NCI-H345 treated with DMSO at 0.1 percent for 48 hours (cell line): ENCODE results near the gene RBP3.
A peak's percentile ranks its signal among the peaks of the same experiment; 100 is the strongest.

Experiments
- DNase-seq: peaks from one replicate; lab custom pipeline; 2025; ENCODE audit not compliant: unreplicated experiment; lab: John Stamatoyannopoulos, UW

The RBP3 gene

DNA sequence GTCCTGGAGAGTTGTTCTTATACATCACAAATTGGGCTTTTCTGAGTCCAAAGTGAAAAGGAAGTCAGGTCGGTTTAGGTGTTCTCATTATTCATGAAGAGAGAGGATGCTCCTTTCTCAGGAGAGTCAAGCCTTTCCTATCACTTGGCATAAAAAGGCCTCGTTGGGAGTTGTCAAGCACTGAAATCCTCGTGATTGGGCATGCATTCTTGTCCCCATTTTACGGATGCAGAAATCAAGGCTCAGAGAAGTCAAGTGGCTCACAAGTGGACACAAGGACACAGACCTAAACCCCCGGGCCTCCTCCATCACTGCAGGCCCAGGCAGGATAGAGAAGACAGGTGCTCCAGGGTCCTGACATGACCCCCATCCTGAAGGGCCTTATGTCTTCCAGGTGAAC lies 8.5 kb downstream of the RBP3 start:
- no peak for DNase-seq

DNA sequence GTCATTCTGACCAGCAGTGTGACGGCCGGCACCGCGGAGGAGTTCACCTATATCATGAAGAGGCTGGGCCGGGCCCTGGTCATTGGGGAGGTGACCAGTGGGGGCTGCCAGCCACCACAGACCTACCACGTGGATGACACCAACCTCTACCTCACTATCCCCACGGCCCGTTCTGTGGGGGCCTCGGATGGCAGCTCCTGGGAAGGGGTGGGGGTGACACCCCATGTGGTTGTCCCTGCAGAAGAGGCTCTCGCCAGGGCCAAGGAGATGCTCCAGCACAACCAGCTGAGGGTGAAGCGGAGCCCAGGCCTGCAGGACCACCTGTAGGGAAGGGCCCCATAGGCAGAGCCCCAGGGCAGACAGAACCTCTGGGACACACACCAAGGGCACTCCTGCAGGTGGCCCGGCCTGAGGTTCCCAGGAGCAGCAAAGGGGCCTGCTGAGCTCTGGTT lies 9.0 kb downstream of the RBP3 start:
- DNase-seq = no peak

DNA sequence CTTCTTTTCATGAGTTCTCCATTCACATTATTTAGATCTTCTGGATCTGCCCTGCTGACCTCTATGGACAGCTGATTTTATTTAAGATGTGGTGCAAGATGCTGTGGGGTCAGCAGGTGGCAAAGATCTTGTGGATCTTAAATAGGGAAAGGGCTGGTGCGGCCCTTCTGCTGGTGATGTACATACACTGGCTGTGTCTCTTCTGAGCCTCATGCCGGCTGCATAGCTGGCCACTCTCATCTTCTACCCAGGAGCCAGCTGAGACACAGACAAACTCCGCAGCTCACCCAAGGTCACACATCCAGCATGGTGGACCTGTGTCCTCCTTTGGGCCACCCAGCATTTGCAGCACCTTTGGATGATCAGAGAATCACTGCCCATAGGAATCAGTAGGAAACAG lies 9.7 kb downstream of the RBP3 start:
- no peak for DNase-seq

DNA sequence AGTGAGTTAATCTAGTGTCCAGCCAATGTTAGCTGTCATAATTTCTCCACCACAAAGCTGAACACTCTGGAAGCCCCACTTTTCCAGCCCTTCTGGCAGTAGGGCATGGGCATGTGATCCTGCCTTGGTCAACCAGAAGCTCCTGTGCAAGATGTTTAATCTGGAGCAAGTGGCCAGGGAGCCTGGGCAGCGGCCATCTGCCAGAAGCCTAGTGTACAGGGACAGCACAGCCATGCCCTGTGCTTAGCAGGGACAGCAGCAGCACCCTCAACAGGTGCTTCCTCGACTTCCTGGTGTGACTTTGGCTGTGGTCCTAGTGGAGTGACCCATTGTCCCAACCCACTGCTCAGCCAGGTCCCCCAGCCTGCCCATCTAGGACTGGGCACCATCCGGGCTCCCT lies 10.3 kb downstream of the RBP3 start:
- DNase-seq = no peak

DNA sequence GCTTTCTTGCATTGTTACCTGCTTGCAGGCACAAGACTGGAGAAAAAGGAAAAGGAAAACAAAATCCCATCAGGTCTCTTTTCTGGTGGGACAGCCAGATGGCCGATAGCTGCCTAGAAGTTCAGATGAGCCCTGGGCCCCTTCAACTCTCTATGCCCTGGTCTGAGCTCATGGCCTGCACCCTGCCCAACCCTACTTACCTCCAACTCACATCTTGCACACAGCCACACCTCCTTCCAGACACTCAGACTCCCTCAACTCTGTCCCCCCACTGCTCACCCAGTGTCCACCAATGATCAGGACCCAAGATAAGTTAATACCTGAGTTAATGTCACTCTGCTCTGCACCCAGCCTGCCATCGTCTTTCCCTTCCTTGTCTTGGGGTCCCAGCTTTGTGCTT lies 10.9 kb downstream of the RBP3 start:
- DNase-seq = no peak

DNA sequence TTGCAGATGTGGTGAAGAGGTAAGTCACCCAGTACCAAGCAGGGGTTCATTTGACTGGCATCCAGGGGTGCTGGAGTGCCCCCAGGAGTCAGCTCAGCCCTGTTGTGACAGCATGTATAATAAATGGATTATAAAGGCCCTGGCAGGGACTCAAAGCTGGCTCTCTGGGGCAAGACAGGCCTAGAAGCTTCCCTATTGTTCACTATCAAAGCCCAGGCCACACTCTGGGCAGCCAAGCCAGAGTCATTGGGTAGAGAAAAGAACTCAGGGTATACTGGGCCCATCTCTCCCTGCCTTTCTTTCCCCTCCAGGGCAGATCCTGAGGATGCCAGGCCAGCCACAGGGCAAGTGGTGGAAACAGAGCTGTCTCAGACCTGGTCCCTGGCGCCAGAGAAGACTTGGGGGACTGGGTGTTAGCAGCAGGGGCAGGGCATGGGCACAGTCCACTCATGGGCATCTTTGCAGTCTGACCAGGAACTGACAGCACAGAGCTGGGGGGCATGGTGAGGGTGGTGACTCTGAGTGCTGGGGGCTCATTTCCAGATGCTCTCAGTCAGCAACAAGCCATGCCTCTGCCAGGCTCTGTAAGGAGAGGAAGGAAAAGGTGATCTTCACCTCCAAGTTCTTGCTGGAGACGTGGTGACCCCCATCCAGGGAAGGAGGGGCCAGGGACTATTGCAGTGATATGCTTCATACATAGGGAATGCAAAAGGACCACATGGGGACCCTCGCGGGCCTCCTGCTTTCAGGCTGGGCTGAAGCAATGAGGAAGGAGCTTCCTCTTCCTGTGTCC lies 11.7 kb downstream of the RBP3 start:
- DNase-seq = no peak

DNA sequence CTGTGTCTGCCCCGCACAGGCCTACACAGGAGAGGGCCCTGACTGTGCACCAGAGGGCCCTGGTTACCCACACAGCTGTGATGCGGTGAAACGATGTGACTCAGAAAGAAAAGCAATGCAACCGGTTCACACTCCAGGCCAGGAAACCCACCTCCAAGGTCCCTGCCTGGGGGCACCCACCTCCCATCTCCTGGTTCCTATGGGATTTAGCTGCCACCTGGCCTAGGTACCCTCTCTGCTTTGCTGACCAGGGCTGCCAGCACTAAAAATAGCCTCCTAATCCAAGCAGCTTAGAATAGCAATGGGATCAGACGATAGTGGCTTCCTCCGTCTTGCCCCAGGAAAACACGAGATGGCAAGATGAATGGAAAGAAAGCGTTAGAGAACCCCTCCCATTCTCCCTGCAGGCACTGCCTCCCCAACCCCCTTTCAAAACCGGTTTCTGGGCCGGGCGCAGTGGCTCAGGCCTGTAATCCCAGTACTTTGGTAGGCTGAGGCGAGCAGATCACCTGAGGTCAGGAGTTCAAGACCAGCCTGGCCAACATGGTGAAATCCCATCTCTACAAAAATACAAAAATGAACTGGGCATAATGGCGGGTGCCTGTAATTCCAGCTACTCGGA lies 12.4 kb downstream of the RBP3 start:
- DNase-seq = no peak

DNA sequence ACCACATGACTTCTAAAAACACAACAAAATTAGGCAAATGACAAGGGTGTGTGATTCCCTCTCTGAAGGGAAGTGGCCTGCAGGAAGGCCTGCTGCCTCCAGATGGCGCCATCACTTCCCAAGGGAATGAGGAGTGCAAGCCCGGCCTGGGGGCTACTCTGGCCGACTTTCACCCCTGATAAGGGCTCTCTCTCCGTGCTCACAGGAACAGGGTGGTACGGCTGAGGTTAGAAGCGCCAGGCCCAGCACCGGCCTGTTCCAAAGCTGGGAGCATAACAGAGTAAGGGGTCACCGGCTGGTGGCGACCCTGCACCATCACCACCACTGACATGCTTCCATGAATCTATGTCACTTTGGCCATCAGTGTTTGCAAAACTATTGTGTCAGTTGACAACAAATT lies 13.1 kb downstream of the RBP3 start:
- no peak for DNase-seq

DNA sequence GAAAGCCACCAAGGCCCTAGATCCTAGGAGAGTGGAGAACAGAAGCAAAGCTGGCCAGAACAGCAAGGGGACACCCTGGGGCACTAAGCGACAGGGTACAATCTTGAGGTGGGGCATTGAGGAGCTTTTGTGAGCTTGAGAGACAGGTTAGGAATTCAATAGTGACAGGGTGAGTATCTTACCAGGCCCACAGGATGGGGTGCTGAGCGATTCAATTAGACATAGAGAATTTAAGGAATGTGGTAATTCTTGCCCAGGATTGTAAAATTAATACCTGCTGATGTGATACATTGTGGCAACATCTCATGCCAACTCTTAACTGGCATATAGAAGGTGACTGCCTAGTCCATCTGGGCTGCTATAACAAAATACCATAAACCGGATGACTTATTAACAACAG lies 14.0 kb downstream of the RBP3 start:
- DNase-seq = no peak

DNA sequence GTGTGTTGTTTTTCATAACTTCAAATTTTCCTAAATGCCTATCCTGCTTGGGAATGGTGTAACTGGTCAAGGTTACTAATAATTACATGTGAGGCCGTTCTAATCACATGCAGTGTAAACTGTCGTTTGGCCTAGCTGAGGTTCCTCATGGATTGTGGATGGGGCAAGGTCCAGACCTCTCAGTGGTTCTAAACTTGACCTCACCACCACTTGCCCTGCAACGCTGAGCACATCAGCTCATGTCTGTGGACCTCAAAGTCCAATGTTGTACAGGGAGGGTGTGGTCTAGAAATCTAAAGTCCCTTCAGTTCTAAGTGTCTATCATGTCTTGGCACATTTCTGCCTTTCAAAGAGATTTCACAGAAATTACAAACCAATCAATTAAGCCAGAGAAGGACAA lies 15.6 kb downstream of the RBP3 start:
- no peak for DNase-seq

DNA sequence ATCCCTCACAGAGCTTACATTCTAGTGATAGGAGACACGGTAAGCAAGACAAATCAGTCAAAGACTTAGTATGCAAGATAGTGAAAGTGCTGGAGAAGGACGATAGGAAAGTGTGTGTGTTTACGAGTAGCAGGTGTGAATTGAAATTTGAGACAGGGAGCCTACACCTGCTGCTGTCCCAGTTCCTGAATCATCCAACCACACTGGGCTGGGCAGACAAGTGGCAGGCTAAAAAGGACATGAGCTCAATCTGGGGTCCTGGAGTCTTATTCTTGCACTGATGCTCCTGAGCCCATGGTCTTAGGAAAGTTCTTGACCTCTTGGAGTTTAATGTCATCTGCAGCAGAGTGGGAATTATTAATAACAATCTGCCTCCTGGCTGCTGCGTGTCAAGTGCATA lies 16.2 kb downstream of the RBP3 start:
- DNase-seq = peak; percentile 39

DNA sequence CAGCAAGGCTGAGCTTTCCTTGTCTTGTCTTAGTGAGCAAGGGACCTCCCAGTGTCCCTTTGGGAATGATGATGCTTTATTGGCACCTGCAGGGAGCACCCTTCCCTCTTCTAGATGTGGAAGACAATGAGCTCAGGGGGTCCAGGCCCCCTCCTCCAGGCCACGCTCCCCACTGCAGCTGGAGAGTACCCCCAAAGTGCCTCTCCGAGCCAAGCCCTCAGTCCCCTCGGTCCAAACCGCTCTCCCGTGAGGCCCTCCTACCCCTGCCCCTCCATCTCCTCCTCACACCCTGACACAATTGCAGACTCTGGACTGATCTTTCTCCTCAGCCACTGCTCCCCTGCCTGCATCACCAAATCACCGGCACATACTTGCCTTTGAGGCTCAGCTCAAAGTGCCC lies 16.7 kb downstream of the RBP3 start:
- no peak for DNase-seq

DNA sequence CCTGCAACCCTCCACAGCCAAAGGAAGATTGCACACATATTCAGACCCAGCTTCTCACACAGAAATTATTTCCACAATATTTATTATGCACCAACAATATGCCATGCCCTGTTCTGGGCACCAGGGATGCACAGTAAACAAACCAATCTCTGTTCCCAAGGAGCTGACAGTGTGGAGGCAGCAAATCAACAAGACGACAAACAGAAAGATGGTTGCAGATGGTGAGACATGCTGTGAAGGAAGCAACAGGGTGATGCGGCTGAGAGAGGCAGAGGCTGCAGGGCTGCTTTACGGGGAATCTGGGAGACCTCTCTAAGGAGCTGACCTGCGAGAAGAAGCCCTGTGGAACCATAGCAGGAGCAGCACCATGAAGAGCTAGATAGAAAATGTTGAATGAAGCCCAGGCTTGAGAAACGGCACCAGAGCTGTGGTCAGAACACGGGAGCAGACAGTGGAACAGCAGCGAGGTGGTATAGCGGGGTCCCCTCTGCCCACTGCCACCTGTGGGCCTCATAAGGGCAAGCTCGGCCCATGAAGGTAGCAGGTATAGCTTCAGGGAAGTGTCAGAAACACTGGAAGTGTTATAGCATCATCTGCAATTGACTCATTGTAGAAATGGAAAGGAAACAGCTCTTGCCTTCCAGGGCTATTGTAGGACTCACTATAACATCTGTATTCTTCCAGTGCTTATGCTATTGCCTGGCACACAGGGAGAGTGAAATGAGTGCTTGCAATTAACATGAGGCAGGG lies 17.4 kb downstream of the RBP3 start:
- DNase-seq = no peak

DNA sequence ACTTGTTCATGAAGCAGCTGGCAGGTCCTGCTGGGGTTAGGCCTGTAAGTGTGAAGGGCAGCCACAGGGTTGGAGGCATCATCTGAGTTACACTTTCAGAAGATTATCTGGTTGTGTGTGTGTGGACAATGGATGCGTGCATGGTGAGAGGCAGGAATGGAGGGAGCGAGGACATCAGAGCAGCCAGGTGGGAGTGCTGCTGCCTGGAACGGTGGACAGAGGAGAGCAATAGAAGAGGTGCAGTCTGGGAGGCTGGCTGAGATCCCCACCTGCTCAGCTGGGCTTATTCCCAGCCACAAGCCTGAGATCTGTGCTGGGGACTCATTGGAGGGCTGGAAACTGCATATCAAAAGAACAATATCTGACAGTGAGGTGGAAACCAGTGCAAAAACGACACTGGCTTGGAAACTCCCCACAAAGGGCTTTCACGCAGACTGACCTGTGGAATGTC lies 18.0 kb downstream of the RBP3 start:
- no peak for DNase-seq

DNA sequence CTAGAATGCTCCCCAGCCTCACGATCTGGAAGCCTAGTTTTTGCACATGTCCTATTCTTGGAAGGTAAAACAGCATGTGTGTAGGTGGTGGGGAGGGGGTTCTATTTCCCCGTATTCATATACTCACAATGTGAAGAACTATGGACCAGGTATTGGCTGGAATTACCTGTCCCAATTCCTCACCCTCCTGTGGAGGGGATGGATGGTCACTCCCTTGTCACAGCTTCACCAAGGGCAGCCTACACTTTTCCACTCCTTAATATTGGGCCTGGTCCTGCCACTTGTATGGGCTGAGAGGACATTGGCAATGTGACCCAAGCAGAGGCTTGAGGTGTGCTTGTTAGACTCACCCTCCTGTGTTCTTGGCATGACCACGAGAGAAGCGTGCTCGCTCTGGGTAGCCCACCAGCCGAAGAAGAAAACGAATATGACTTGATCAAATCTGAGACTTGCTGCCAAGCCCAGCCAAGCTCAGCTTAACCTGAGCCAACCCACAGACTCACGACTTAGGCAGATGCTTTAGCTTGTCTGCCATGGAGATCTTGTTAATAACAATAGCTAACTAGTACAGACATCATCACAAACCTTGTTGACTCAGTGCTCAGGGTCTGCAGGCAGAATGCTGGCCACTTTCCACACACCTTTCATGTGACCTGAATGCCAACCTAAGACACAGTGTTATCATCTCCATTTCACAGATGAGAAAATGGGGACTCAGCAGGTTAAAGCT lies 18.7 kb downstream of the RBP3 start:
- DNase-seq = no peak

DNA sequence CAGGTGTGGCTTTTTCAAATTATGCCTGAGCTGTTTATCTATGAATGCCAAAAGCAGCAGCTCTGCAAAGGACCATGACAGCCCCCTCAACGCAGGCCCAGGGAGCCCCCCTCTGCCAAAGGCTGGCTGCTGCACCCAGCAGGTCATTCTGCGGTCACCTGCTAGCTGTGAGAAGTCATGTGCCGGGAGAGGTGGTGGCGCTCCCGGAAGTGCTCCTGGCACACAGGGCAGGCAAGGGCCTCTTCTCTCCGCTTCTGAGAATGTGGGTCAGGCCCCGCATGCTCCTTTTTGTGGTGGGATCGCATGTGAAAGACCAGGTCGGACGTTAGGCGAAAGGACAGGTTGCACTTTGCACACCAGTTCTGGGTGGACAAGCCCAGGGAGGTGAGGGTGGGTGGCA lies 19.5 kb downstream of the RBP3 start:
- DNase-seq = no peak

DNA sequence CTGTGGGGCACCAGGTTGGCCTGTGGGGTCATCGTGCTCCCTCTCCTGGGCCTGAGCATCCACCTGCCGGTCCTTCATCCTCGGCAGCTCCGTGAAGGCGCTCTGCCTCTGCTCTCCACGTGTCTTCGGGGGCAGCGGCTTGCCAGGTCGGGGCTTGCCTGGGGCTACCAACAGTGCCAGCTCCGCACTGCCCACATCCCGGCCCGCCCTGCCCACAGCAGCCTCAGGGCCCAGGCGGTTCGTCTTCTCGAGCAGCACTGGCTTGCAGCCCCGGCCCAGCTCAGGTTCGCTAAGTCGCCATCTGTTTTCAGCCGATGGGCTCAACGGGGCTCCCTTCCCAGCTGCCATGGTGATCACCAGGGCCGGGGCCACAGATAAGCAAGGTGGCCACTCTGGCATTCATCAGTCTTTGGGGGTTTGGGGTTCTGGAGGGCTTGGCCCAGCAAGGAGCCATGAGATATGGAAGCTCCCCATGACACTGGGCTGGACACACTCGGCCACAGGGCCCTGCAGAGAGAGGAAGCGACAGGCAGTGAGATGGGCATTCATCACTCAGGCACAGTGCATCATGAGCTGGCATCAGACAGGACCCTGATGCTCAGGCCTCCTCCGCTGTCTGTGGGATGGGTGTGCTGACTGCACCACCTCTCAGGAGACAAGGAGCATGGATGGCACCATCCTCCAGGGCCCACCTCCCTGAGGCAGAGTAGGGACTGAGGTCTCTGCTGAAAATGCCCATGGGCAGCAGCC lies 20.4 kb downstream of the RBP3 start:
- no peak for DNase-seq

DNA sequence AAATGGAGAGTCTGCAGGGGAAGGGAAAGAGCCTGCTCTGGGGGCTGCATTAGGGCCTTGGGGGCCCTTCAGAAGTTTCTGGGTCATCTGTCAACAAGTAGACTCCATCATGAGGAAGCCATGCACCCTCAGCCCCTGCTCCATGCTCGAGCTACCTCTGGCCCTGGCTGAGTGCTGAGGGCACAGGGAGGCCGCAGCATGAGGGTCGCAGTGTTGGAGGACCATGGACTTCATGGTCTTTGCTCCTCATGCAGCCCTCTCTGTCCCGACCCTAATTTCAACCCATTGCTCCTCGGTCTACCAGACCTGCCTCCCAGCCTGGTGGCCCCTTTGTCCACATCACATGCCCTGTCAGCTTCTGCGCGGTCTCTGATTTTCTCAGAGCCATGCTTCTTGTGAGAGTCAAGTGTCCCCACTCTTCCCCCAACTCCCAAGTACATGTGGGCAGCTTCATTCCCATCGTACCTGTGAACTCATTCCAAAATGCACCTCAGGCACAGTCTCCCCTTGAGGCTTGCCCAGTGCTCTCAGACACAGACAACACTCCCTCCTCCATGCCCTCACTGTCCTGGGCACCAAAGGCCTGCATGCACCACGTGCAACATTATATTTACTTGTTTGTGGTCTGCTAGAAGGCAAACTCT lies 21.2 kb downstream of the RBP3 start:
- DNase-seq = no peak

DNA sequence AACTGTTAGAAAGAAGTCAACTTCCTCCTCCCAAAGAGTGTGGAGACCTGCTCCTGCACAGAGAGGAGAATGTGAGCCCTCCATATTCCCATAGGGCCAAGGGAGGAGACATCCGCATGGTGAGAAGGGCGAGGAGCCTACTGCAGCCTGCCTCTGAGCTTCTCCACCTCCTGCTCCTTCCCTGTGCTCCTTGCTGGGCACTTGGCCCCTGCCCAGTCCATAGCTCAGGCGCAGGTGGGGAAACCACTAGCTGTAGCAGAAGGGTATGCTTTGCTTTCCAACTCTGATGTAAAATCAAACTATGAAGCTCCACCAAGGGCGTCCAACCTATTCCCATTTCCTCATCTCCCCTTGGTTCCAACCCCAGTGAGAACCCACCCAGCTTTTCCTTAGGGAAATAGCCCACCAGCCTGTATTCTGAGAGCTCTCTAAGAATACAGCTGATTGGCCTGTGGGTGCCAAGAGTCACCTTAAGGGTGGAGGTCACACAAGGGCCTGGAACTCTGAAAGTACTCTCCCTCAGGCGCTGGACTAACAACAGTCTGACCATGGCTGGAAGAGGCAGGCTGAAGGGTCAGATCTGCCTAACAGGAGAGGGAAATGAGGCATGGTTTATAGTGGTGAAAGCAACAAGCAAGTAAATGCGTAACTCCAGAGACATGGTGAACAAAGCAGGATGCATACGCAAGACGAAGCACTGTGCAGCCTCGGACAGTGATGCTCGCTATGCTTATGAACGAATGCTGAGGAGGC lies 22.0 kb downstream of the RBP3 start:
- no peak for DNase-seq
